ENCODE measurements around the gene NCMAP. TPM values are rescaled to one million over a fixed set of nuclear protein-coding genes. Genes with fewer than 3 reads are reported as not detected.
A peak's percentile ranks its signal among the peaks of the same experiment; 100 is the strongest.

The NCMAP gene
- polyA plus RNA-seq, 1 experiment, result not detected

- CTCF ChIA-PET, result no interaction called here
- Histone ChIP-seq H3K9me3 (ENCODE audit: control insufficient read depth, insufficient read depth, low read length) (no peaks in the 10 kb centered on the region; the same call in 1 of the 2 replicates), H3K4me3 (ENCODE audit: low read depth, low read length) (no peak overlapping the region), H3K27ac (ENCODE audit: low read depth, low read length) (no peak overlapping the region), H3K27me3 (ENCODE audit: control insufficient read depth, insufficient read depth, low read length) (peaks cover 58% of the 10 kb centered on the region)
- POLR2A ChIA-PET, result no interaction called here
- no peak for TF ChIP-seq CTCF (IDR thresholded peaks at IDR 0.05; ENCODE audit: low read depth, low read length)
- no peak for DNase-seq (ENCODE audit: low read depth, low spot score)
Observed at GRCh38 chr1:24551290-24551959, 4.5 kb upstream of the NCMAP start.

DNA sequence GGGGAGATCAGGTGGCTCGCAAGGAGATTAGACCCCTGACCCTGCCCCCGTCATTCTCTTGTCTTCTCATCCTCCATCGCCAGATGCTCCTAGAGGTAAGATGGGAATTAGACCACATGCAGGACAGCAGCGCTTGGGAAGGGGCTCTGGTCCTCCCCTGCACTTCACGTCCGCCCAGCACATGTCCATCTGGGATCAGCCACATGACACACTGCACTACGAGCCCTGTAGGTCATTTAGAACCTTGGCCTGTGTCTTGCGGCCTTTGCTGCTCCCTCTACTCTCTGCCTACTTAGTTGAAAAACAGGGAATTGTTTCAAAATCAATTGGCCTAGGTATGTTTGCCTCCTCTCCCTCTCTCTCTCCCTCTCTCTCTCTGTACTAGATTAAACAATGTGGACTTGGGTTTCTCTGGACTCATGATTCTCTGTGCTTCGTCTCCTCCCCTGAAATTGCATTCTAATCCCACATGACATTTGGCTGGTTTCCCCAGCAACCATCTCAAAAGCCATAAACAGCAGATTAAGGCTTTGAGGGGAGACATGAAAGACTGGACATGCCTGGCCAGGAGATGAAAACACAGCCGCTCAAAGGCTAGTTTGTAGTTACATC is 3.8 kb upstream of the NCMAP start:
- CTCF ChIA-PET, result no interaction called here

DNA sequence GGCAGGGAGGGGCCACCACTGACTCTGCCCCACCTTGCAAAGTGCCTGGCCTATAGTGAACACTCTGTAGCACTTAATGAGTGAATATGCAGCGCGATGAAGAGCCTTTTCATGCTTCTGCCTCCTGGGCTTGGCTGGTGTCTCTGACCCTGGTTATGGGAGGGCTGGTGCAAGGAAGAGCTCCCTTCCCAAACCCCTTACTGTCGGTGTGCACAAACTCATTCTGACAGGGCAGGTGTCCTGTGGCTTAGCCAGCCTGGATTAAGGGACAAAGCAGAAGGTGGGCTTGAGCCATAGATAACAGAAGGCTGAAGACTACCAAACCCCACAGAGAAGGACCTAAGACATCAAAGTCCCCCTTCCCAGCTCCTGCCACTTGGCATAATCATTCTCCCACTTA is 2.0 kb upstream of the NCMAP start:
- CTCF ChIA-PET, result interaction anchor here (1.9 kb wide), 1 partner anchor 33 kb away, joined by 4 read pairs; no protein-coding TSS in a partner anchor
- H3K4me3 ChIP-seq (ENCODE audit: low read depth, low read length), result no peak overlapping the region
- no peak overlapping the region for H3K27ac ChIP-seq (ENCODE audit: low read depth, low read length)
- DNase-seq (ENCODE audit: low read depth, low spot score), result no peak
- peaks cover 64% of the 10 kb centered on the region for H3K27me3 ChIP-seq (ENCODE audit: control insufficient read depth, insufficient read depth, low read length)
- H3K9me3 ChIP-seq (ENCODE audit: control insufficient read depth, insufficient read depth, low read length), result no peaks in the 10 kb centered on the region; the same call in 1 of the 2 replicates
- no peak for TF ChIP-seq CTCF (IDR thresholded peaks at IDR 0.05; ENCODE audit: low read depth, low read length)
- POLR2A ChIA-PET, result no interaction called here

More for the DNA sequence above, 3.8 kb upstream of the NCMAP start:
- Histone ChIP-seq H3K27me3 (ENCODE audit: control insufficient read depth, insufficient read depth, low read length) (peaks cover 62% of the 10 kb centered on the region), H3K4me3 (ENCODE audit: low read depth, low read length) (no peak overlapping the region), H3K9me3 (ENCODE audit: control insufficient read depth, insufficient read depth, low read length) (no peaks in the 10 kb centered on the region; the same call in 1 of the 2 replicates), H3K27ac (ENCODE audit: low read depth, low read length) (no peak overlapping the region)
- no peak for TF ChIP-seq CTCF (IDR thresholded peaks at IDR 0.05; ENCODE audit: low read depth, low read length)
- POLR2A ChIA-PET, result no interaction called here
- peak; percentile 10 for DNase-seq (ENCODE audit: low read depth, low spot score)

DNA sequence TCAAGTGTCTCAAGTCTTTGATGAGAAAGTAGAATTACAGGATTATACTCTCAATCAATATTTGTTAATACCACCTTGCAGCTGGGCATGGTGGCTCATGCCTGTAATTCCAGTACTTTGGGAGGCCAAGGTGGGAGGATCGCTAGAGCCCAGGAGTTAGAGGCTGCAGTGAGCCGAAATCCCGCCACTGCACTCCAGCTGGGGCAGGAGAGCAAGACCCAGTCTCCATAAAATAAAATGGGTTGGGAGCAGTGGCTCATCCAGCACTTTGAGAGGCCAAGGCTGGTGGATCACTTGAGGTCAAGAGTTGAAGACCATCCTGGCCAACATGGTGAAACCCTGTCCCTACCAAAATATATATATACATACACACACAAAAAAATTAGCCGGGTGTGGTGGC is 1.2 kb upstream of the NCMAP start:
- no peak for DNase-seq (ENCODE audit: low read depth, low spot score)
- TF ChIP-seq CTCF (IDR thresholded peaks at IDR 0.05; ENCODE audit: low read depth, low read length), result no peak
- CTCF ChIA-PET, result no interaction called here
- POLR2A ChIA-PET, result no interaction called here
- Histone ChIP-seq H3K27me3 (ENCODE audit: control insufficient read depth, insufficient read depth, low read length) (peaks cover 61% of the 10 kb centered on the region), H3K4me3 (ENCODE audit: low read depth, low read length) (no peak overlapping the region), H3K9me3 (ENCODE audit: control insufficient read depth, insufficient read depth, low read length) (no peaks in the 10 kb centered on the region; the same call in 1 of the 2 replicates), H3K27ac (ENCODE audit: low read depth, low read length) (no peak overlapping the region)

DNA sequence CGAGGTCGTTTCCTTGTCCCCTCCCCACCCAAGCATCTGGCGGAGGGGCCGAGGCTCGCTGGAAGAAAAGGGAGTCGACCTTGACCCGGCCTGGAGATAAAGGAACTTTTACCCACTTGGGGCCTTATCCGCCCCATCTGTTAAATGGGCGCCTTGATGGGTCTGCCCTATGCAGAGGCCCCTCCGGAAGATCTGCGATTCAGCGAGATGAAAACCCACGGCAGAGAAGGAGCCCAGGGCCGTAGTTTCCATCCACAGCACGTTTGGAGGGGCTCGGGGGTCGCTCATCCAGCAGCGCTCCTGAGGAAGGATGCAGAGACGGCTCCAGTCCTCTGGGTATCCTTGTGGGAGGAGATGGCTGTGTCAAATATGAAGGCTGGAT is 518 bp downstream of the NCMAP start:
- Histone ChIP-seq H3K27me3 (ENCODE audit: control insufficient read depth, insufficient read depth, low read length) (peaks cover 49% of the 10 kb centered on the region), H3K9me3 (ENCODE audit: control insufficient read depth, insufficient read depth, low read length) (no peaks in the 10 kb centered on the region; the same call in 1 of the 2 replicates), H3K27ac (ENCODE audit: low read depth, low read length) (no peak overlapping the region), H3K4me3 (ENCODE audit: low read depth, low read length) (no peak overlapping the region)
- ChIA-PET CTCF (no interaction called here), POLR2A (no interaction called here)
- no peak for DNase-seq (ENCODE audit: low read depth, low spot score)
- no peak for TF ChIP-seq CTCF (IDR thresholded peaks at IDR 0.05; ENCODE audit: low read depth, low read length)
